ENCODE results near the gene FAM174B.

The FAM174B gene

DNA sequence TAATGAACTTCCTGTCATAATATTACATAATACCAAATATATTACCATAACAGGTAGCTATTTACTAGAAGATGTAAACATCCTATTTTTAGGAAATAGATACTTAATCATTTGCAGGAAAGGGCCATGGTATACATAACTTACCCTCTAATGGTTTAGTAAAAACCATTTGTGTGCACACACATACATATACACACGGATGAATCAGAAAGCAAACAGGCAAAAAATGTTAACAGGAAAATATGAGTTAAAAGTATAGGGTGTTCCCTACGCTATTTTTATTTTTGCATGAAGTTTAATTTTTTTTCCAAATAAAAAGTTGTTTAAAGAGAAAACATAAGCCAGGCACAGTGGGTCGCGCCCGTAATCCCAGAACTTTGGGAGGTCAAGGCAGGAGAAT, 34.6 kb downstream of the FAM174B start:
- Histone ChIP-seq H3K4me3 (ENCODE audit: low read length) (no peak overlapping the region), H3F3A (ENCODE audit: insufficient read depth, low read length) (no peaks in the 10 kb centered on the region; the same call in 1 of the 2 replicates), H3K4me1 (ENCODE audit: low read length) (peaks cover 13% of the 10 kb centered on the region), H3K79me2 (ENCODE audit: low read length) (peaks cover 57% of the 10 kb centered on the region), H4K20me1 (ENCODE audit: insufficient read depth, low read length) (no peaks in the 10 kb centered on the region), H3K9me3 (replicated peaks; ENCODE audit: insufficient read depth, low read length) (no peaks in the 10 kb centered on the region), H3K4me2 (ENCODE audit: low read depth, low read length) (no peak overlapping the region), H3K36me3 (replicated peaks; ENCODE audit: insufficient read depth, low read length) (peaks cover 3% of the 10 kb centered on the region; the same call in 1 of the 2 replicates), H3K27ac (ENCODE audit: low read length) (no peak overlapping the region), H2AFZ (ENCODE audit: low read length) (no peak overlapping the region), H3K27me3 (replicated peaks; ENCODE audit: insufficient read depth, low read length) (no peaks in the 10 kb centered on the region), H3K9me2 (replicated peaks; ENCODE audit: insufficient read depth, low read length) (no peaks in the 10 kb centered on the region), H3K9ac (ENCODE audit: low read length) (no peak overlapping the region)
- no peak for DNase-seq
- TF ChIP-seq EZH2 (optimal IDR thresholded peaks at IDR 0.05; ENCODE audit: low read depth, low read length), result no peak
- TF ChIP-seq, protein P1, sequence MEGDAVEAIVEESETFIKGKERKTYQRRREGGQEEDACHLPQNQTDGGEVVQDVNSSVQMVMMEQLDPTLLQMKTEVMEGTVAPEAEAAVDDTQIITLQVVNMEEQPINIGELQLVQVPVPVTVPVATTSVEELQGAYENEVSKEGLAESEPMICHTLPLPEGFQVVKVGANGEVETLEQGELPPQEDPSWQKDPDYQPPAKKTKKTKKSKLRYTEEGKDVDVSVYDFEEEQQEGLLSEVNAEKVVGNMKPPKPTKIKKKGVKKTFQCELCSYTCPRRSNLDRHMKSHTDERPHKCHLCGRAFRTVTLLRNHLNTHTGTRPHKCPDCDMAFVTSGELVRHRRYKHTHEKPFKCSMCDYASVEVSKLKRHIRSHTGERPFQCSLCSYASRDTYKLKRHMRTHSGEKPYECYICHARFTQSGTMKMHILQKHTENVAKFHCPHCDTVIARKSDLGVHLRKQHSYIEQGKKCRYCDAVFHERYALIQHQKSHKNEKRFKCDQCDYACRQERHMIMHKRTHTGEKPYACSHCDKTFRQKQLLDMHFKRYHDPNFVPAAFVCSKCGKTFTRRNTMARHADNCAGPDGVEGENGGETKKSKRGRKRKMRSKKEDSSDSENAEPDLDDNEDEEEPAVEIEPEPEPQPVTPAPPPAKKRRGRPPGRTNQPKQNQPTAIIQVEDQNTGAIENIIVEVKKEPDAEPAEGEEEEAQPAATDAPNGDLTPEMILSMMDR (IDR thresholded peaks at IDR 0.05; ENCODE audit: low read length), result no peak
- TF ChIP-seq EZH2phosphoT487 (IDR thresholded peaks at IDR 0.05; ENCODE audit: low read length), result no peak

DNA sequence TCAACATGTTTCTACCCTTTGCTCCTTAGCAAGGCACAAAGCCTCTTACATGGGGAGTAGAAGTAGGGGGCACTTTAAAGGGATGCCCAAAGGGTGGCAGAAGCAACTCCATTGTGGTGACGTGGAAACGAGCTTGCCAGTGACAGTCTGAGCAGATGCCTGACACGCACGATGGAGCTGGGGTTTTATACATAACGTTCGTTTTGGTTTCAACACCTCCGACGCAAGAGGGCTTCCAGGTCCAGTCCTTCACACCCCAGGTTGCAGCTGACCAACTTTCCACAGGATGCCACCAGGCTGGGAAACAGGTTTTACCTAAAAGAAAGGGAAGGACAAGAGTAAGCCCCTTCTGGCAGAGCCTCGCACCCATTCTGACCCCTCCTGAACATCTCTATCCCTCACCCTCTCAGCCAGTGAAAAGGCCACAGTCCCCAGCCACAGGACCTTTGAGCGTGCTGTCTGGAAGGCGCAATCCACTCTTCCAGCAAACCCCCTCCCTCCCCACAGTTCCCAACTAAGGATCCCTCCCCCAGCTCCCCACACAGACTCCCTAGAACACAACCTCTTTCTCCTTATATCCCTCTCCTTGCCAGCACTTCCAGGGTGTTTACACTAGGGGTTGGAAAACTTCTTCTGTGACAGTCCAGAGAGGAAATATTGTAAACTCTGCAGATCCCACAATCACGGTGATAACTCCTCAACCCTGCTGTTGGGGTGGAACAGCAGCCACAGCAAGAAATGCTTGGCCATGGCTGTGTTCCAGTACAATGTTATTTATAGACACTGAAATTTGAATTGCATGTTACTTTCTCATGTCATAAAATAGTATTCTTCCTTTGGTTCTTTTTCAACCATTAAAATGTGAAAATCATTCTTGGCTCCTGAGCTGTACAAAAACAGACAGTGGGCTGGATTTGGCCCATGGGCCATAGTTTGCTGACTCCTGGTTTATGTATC, 36.2 kb downstream of the FAM174B start:
- Histone ChIP-seq H3K4me3 (ENCODE audit: low read length) (no peak overlapping the region), H3K9me2 (replicated peaks; ENCODE audit: insufficient read depth, low read length) (no peaks in the 10 kb centered on the region), H2AFZ (ENCODE audit: low read length) (no peak overlapping the region), H3K27ac (ENCODE audit: low read length) (no peak overlapping the region), H3K4me1 (ENCODE audit: low read length) (no peaks in the 10 kb centered on the region), H4K20me1 (ENCODE audit: insufficient read depth, low read length) (no peaks in the 10 kb centered on the region), H3F3A (ENCODE audit: insufficient read depth, low read length) (no peaks in the 10 kb centered on the region), H3K4me2 (ENCODE audit: low read depth, low read length) (no peak overlapping the region), H3K27me3 (replicated peaks; ENCODE audit: insufficient read depth, low read length) (no peaks in the 10 kb centered on the region), H3K36me3 (replicated peaks; ENCODE audit: insufficient read depth, low read length) (peaks cover 3% of the 10 kb centered on the region; the same call in 1 of the 2 replicates), H3K79me2 (ENCODE audit: low read length) (peaks cover 45% of the 10 kb centered on the region), H3K9me3 (replicated peaks; ENCODE audit: insufficient read depth, low read length) (no peaks in the 10 kb centered on the region), H3K9ac (ENCODE audit: low read length) (no peak overlapping the region)
- DNase-seq, result no peak
- TF ChIP-seq EZH2phosphoT487 (IDR thresholded peaks at IDR 0.05; ENCODE audit: low read length) (no peak), EZH2 (optimal IDR thresholded peaks at IDR 0.05; ENCODE audit: low read depth, low read length) (no peak)
- TF ChIP-seq, protein P1 (IDR thresholded peaks at IDR 0.05; ENCODE audit: low read length), result no peak

DNA sequence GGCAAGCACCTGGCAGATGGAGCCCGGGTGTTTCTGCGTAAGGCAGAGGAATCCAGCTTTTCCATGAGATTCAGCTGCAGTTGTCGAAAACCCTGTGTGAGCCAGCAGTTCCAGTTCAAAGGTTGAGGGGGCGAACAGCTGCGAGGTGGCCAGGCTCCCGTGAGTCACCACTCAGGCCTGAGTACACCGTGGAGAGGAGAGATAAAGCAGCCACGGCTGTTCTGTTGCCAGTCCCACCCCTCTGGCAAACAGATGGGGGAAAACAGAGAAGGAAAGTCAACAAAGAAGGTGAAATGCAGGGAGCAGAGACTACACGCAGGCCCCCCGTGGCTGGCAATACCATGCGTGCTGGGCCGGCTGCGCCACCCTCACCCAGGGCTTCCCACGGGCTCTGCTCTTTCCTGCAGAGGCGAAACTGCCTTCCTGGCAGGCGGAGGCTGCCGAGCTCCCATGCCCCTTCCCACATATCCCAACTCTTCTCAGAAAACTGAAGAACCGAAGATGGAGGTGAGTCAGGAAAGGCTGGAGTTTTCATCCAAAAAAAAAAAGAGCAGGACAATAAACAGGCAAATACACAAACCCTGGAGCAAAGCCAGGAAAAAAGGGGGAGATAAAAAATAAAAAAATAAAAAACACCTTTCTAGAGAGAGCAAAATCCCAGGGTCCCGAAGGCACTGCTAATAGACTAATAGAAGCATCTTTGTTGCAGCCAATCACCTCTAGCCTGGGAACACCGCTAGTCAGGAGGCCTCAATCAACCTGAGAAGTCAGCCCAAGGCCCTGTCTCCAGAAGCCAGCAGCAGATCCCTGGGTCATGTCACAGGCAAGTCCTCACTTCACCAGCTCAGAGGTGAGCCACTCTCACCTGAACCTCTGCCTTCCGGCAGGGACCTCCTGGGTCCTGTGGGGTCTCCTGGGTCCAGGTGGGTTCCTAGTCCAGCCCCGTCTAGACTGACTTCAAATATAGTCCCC, 37.7 kb downstream of the FAM174B start:
- Histone ChIP-seq H3K4me3 (ENCODE audit: low read length) (no peak overlapping the region), H4K20me1 (ENCODE audit: insufficient read depth, low read length) (no peaks in the 10 kb centered on the region), H3K9ac (ENCODE audit: low read length) (no peak overlapping the region), H3K9me3 (replicated peaks; ENCODE audit: insufficient read depth, low read length) (no peaks in the 10 kb centered on the region), H3K4me2 (ENCODE audit: low read depth, low read length) (no peak overlapping the region), H3K27ac (ENCODE audit: low read length) (no peak overlapping the region), H3K9me2 (replicated peaks; ENCODE audit: insufficient read depth, low read length) (no peaks in the 10 kb centered on the region), H3K36me3 (replicated peaks; ENCODE audit: insufficient read depth, low read length) (peaks cover 3% of the 10 kb centered on the region; the same call in 1 of the 2 replicates), H3K4me1 (ENCODE audit: low read length) (no peaks in the 10 kb centered on the region), H3K79me2 (ENCODE audit: low read length) (peaks cover 29% of the 10 kb centered on the region), H3F3A (ENCODE audit: insufficient read depth, low read length) (no peaks in the 10 kb centered on the region), H2AFZ (ENCODE audit: low read length) (no peak overlapping the region), H3K27me3 (replicated peaks; ENCODE audit: insufficient read depth, low read length) (no peaks in the 10 kb centered on the region)
- no peak for DNase-seq
- no peak for TF ChIP-seq EZH2phosphoT487 (IDR thresholded peaks at IDR 0.05; ENCODE audit: low read length)

Measured in MM.1S (cell line).